ENCODE data around the gene RPS10.

Gene RPS10

DNA sequence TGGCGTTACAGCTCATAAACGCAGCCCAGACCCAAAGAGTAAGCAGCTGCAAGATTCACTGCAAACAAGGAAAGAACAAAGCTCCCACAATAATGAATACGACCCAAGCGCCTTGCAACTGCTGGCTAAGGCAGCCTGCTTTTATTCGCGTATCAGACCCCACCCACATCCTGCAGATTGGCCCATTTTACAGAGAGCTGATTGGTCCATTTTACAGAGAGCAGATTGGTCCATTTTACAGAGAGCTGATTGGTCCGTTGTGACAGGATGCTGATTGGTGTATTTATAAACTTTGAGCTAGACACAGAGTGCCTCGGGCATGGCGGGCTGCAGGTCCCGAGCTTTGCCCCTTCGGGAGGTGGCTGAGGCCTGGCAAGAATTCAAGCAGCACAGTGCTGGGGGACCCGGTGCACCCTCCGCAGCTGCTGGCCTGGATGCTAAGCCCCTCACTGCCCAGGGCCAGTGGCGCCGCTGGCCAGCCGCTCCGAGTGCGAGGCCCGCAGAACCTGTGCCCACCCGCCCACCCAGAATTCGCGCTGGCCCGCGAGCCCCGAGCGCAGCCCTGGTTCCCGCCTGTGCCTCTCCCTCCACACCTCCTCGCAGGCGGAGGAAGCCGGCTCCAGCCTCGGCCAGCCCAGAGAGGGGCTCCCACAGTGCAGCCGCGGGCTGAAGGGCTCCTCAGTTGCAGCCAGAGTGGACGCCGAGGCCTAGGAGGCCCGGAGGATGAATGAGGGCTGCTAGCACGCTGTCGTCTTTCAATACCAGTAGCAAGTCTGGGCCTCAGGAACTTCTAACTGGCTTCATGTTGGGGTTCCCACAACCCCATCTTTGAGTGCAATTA, 11.2 kb upstream of the RPS10 start:
- TF ChIP-seq CTCF (IDR thresholded peaks at IDR 0.05; ENCODE audit: extremely low read depth, missing control alignments) = no peak
- no peak for DNase-seq (ENCODE audit: low spot score)

- TF ChIP-seq CTCF (IDR thresholded peaks at IDR 0.05; ENCODE audit: extremely low read depth, missing control alignments) = no peak
- DNase-seq (ENCODE audit: low spot score) = no peak
These were observed 10.0 kb upstream of the RPS10 start for GRCh38 chr6:34435916-34436315.

GRCh38 chr6:34425132-34425497, 754 bp downstream of the RPS10 start:
- TF ChIP-seq CTCF (IDR thresholded peaks at IDR 0.05; ENCODE audit: extremely low read depth, missing control alignments) = no peak
- no peak for DNase-seq (ENCODE audit: low spot score)

DNA sequence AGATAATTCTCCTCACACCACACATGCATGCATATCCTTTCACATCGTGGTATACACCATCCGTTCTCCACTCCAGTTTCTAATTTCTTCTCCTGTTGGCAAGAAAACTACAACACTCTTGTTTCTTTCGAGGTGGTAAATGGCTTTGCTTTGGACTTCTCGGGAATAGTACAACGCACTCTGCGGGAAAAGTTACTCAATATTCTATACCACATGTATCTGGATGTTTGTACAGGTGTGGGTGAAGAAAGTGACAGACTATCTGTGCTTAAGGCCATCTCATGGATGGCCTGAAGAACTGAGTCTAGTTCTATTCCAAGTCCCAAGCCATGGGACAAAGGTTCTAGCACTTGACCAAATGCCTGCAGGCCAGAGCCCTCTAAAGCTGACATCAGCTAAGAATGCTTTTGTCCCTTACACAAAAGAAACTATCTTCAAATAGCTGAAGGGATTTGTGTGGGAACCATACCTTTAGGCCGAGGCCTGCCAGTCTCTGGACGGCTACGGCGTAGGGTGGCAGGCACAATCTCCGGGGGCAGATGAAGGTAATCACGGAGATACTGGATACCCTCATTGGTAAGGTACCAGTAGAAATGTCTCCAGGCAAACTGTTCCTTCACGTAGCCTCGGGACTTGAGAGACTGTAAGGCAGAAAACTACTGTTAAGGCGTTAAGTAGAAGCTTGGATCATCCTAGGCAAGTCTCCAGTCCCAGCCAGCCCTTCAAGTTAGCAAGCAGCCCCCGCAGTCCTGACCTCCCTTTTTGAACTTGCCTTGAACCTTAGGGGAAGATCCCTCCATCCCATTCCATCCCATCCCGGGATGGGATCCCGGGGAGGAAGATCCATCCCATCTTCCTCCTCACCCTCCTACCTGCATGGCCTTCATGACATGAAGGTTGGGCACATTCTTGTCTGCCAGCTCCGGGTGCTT, 1.4 kb downstream of the RPS10 start:
- no peak for TF ChIP-seq CTCF (IDR thresholded peaks at IDR 0.05; ENCODE audit: extremely low read depth, missing control alignments)

DNA sequence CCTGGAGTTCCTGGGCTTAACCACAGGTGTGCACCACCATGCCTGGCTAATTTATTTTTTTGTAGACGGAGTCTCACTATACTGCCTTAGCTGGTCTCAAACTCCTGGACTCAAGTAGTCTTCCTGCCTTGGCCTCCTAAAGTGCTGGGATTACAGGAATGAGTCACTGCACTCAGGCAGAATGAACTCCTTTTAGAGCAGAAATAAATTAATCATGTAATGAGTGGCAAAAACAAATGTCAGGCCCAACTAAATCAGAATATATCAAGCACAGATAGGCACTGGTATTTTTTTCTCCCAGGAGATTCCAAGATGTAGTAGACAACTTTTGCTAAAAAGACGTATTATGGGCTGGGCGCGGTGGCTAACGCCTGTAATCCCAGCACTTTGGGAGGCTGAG, 2.6 kb downstream of the RPS10 start:
- TF ChIP-seq CTCF (IDR thresholded peaks at IDR 0.05; ENCODE audit: extremely low read depth, missing control alignments) = no peak
- DNase-seq (ENCODE audit: low spot score) = no peak

More for the DNA sequence above, 1.4 kb downstream of the RPS10 start:
- no peak for DNase-seq (ENCODE audit: low spot score)

- DNase-seq (ENCODE audit: low spot score) = no peak
- TF ChIP-seq CTCF (IDR thresholded peaks at IDR 0.05; ENCODE audit: extremely low read depth, missing control alignments) = no peak
These were observed 7.5 kb downstream of the RPS10 start for GRCh38 chr6:34418367-34418766.

- no peak for DNase-seq (ENCODE audit: low spot score)
- no peak for TF ChIP-seq CTCF (IDR thresholded peaks at IDR 0.05; ENCODE audit: extremely low read depth, missing control alignments)
These were observed 8.9 kb downstream of the RPS10 start for GRCh38 chr6:34416877-34417371.

Measured in GM20000 (cell line).